ENCODE measurements around the gene TGFBI.

Gene TGFBI

DNA sequence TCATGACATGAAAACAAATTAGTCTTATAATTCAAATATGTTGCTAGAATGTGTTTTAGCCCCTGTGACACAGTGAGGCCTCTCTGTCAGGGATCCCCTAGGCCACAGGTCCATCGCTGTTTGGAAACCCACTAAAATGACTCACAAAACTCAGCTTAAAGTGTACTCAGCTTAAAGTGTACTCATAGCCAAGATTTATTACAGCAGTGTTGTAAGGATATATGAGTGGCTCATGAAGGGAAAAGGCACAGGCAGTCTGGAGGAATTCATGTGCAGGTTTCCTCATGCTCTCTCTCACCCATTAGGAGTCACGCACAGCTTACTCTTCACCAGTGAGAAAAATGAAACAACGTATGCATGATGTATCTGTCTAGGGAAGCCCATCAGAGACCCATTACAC lies 24.4 kb upstream of the TGFBI start:
- no peak for DNase-seq

- no peak for DNase-seq
Observed at GRCh38 chr5:136005476-136005875, 23.3 kb upstream of the TGFBI start.

DNA sequence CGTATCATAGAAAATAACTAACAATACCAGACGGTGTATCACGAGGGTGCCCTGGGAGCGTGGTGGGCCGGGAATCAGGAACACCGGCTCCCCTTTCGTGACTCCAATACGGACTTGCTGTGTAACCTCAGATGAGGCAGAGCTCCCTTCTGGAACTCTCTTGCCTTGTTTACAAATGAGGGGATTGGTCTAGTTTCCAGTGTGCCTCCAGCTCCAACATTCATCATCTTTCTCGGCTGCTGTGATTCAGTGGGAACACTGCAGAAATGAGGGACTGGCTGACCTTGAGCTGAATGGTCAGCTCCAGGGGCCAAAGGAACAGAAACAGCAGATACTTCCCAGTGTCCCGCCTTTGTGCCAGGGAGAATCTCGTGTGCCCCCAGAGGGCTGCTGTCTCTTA lies 22.6 kb upstream of the TGFBI start:
- no peak for DNase-seq

GRCh38 chr5:136006761-136007251 lies 22.0 kb upstream of the TGFBI start:
- DNase-seq = no peak

DNA sequence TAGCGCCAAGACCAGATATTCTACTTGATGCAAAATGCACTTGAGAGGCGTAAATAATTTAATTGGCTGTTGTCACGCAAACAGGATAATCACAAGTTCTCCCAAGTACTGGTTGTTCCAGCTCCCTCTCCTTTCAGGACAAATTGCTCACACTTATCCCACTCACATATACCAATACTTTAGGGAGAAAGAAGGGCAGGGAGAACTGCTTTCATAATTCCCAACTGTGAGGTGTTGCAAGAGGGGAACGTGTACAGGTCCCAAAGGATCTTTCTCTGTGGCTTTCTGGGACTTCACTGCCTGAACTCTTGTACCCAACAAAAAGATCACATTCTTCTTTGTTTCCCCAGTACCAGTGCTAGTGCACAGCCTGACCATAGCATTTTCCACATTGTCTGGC lies 21.5 kb upstream of the TGFBI start:
- no peak for DNase-seq

GRCh38 chr5:136011414-136012001 lies 17.3 kb upstream of the TGFBI start:
- no peak for DNase-seq

- DNase-seq = no peak
Observed at GRCh38 chr5:136012041-136012804, 16.6 kb upstream of the TGFBI start.

- no peak for DNase-seq
Observed at GRCh38 chr5:136013559-136013958, 15.2 kb upstream of the TGFBI start.

DNA sequence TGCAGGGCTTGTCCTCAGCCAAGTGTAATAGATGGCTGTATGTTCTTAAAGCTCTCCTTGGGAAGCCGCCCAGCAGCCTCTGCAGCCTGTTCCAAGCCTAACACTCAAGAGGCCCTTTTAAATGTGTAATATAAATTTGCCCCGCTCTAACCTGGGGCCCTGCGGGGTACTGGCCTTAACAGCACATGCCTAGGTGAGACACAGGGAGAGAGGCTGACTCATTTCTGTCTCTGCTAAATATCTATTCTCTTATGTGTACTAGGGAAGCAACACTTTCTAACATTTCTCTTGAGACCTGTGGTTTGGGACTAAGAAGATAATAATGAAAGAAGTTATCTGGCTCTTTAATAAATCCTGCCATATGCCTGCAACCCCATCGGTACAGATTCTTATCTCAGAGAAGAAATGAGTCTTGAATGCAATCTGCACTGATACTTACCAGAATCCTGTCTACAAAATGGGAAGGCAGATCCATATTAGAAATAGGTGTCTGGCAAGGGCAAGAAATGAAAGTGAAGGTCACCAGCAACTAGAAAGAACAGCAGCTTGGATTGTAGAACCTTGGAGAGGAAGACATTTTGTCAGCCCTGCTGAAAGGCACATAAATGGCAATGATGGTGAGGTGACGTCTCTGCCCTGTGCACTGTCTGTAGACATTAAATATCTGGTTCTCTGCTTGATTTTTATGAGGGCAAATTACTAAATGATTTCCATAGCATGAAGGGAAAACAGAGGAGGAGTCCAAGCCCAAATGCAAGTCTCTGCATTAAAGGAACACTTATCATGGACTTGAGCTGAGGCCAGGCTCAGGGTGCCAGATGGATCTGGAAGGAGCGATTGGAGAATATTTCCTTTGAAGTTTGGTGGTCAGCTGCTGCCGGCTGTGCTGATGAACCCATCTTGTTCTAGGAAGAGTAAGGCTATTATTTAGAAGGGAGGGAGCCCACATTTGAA lies 14.5 kb upstream of the TGFBI start:
- DNase-seq = no peak

- DNase-seq = no peak
Observed at GRCh38 chr5:136015003-136015375, 13.8 kb upstream of the TGFBI start.

GRCh38 chr5:136015966-136016650 lies 12.7 kb upstream of the TGFBI start:
- no peak for DNase-seq

GRCh38 chr5:136016945-136017530 lies 11.8 kb upstream of the TGFBI start:
- peak; percentile 32 for DNase-seq

- peak; percentile 17 for DNase-seq
Observed at GRCh38 chr5:136018814-136019783, 9.7 kb upstream of the TGFBI start.

GRCh38 chr5:136020001-136020382 lies 8.8 kb upstream of the TGFBI start:
- peak; percentile 7 for DNase-seq

- peak; percentile 54 for DNase-seq
Observed at GRCh38 chr5:136020383-136021015, 8.3 kb upstream of the TGFBI start.

GRCh38 chr5:136021016-136021405 lies 7.8 kb upstream of the TGFBI start:
- DNase-seq = peak; percentile 1

- peak; percentile 45 for DNase-seq
Observed at GRCh38 chr5:136022965-136023364, 5.8 kb upstream of the TGFBI start.

GRCh38 chr5:136023958-136024541 lies 4.7 kb upstream of the TGFBI start:
- DNase-seq = peak; percentile 11

DNA sequence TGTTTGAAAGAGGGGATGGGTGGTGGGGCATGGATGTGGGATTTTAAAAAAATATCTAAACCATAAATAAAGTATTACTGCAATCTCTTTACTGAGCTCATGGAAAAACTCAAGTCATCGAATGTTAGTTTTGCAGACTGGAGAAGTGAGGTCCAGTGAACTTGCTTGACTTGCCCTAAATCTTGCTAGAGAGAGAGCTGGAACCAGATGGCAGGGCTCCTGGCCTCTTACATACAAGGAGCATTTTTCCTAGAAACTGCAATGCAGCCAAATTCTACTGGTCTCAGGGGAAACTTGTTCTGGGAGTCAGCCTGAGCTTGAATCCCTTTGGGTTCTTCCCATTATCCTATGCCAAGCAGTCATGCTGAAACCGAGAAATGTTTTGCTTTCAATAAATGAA lies 2.9 kb upstream of the TGFBI start:
- DNase-seq = no peak

DNA sequence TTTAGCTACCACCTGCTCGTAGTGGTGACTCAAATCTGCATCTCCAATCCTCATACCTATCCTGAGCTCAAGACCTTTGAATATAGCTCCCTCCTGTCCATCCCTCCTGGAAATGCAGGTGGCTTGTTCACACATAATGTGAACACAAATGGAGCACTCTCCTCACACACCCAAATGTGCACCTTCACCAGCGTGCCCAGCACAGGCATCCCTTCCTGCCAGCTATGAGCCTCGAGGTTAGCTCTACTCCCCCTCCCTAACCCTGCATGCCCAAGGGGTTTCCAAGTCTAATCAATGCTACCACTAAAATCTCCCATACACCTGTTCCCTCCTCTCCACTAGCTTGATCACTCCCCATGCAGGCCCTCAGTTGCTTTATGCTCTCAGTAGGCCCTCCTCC lies 2.2 kb upstream of the TGFBI start:
- DNase-seq = no peak

All from activated CD8-positive, alpha-beta memory T cell treated with anti-CD3 and anti-CD28 coated beads for 24 hours (primary cell).